Peyer's patch (tissue), 4 donors: ENCODE data around the gene HES4. TPM values are rescaled to one million over a fixed set of nuclear protein-coding genes. Genes with fewer than 3 reads are reported as not detected.

Experiments
- DNase-seq, 3 donors: peaks; one replicate each; pipeline ENCODE4 v3.0.0-alpha.2; 2017 to 2019
- H3K27ac ChIP-seq, 4 donors: fragments of 200-600 bp; sonication (generic); one replicate each; pipeline ENCODE4 v1.5.1; 2016 to 2019
- H3K27me3 ChIP-seq, 2 donors: fragments of 200-600 bp; sonication (generic); one replicate each; pipeline ENCODE4 v1.5.1; 2019
- H3K36me3 ChIP-seq, 3 donors: fragments of 200-600 bp; sonication (generic); one replicate each; pipeline ENCODE4 v1.5.1; 2016 to 2019
- H3K4me1 ChIP-seq, 4 donors: fragments of 200-600 bp; sonication (generic); one replicate each; pipeline ENCODE4 v1.5.1; 2016 to 2019
- H3K4me3 ChIP-seq, 4 donors: fragments of 200-600 bp; sonication (generic); 1 replicate in 3 of 4; 2 replicates in 1 of 4; pipeline ENCODE4 v1.5.1; 2016 to 2019; ENCODE audit warnings: mild to moderate bottlenecking in 1 of 4
- H3K9me3 ChIP-seq, 4 donors: fragments of 200-600 bp; sonication (generic); one replicate each; pipeline ENCODE4 v1.5.1; 2016 to 2019; ENCODE audit warnings: mild to moderate bottlenecking in 1 of 4
- POLR2A ChIP-seq, 2 donors: fragments of 450-650 bp; IDR thresholded peaks; one replicate each; pipeline ENCODE4 v1.5.1; 2017; ENCODE audit warnings: antibody characterized with exemption in 2 of 2, mild to moderate bottlenecking in 2 of 2, moderate library complexity in 2 of 2
- total RNA-seq, 4 donors: library from RNA; depleted of rRNA; stranded (reverse); fragments of >200 nt; gene quantifications; one replicate each; pipeline ENCODE4 v1.1.0, GENCODE V29; 2016
- TF ChIP-seq, protein P1 (sequence below), 6 experiments: fragments of 450-650 bp in 4 of 6; fragments of 200-600 bp in 2 of 6; sonication (generic) in 1 of 6; IDR thresholded peaks; one replicate each; pipeline ENCODE4 v1.5.1; 2017 to 2019; ENCODE audit warnings: antibody characterized with exemption in 6 of 6, mild to moderate bottlenecking in 3 of 6, moderate library complexity in 1 of 6

Gene HES4
- total RNA-seq, 4 donors from 2014 or later = 3.9 to 12.4 (median 7.7) TPM

DNA sequence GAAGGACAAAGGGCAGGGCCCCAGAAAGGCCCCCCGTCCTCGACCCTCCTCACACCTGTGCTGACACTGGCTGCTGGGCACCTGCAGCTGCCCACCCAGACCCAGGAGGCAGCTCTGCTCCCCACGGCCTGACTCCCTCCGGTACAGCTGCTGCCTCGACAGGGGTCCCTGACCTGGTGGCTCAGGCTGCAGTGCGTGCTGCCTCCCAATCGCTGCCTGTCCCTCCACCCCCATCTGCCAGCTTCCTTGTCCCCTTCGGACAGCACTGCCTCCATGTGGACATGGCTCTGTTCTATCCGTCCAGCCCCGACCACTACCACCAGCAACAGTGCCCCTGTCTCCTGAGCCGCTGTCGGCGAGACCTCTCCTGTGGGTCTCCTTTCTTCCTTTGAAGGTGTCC is 45.0 kb downstream of the HES4 start:
- no peak for DNase-seq
- Histone ChIP-seq H3K4me1 (peaks cover 3 to 25% (median 17%) of the 10 kb centered on the region in 4 donors), H3K27ac (no peak overlapping the region), H3K36me3 (peaks cover 0 to 68% (median 0%) of the 10 kb centered on the region in 3 donors), H3K9me3 (no peaks in the 10 kb centered on the region), H3K27me3 (no peaks in the 10 kb centered on the region), H3K4me3 (no peak overlapping the region)
- no peak for TF ChIP-seq POLR2A (IDR thresholded peaks at IDR 0.05)
- TF ChIP-seq, protein P1, sequence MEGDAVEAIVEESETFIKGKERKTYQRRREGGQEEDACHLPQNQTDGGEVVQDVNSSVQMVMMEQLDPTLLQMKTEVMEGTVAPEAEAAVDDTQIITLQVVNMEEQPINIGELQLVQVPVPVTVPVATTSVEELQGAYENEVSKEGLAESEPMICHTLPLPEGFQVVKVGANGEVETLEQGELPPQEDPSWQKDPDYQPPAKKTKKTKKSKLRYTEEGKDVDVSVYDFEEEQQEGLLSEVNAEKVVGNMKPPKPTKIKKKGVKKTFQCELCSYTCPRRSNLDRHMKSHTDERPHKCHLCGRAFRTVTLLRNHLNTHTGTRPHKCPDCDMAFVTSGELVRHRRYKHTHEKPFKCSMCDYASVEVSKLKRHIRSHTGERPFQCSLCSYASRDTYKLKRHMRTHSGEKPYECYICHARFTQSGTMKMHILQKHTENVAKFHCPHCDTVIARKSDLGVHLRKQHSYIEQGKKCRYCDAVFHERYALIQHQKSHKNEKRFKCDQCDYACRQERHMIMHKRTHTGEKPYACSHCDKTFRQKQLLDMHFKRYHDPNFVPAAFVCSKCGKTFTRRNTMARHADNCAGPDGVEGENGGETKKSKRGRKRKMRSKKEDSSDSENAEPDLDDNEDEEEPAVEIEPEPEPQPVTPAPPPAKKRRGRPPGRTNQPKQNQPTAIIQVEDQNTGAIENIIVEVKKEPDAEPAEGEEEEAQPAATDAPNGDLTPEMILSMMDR (IDR thresholded peaks at IDR 0.05) = no peak

DNA sequence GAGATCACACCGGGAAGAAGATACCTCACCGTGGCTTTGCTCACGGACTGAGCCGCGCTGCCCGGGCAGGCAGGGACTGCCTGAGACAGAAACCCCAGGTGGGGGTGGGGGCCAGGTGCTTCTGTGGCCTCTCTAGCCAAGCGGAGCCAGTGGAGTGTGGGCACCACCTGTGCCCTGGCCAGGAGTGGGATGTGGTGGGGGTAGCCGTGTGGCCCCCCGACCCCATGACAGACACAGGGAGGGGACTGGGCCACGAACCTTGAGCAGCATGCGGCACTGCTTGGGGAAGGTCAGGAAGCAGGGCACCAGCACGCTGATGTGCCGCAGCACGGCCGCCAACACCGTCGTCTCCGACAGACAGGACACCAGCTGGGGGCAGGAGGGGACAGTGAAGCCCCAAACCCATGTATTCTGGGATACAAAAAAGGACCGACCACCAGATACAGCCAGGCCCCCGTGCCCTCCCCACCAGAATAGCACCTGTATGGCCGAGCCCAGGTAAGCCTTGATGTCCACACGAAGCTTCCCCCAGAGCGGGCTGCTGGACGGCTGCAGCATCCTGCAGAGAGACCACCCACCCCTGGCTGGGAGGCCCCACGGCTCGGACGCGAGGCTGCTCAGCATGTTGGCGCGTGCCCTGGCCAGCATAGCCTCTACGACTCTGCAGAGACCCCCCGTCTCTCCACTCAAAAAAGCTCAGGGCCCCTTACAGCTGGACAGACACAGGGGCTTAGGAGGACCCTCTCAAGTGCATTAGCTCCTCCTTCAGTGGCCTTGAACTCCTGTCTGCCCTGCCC is 46.2 kb downstream of the HES4 start:
- peaks cover 0 to 80% (median 0%) of the 10 kb centered on the region in 3 donors for H3K36me3 ChIP-seq
- TF ChIP-seq POLR2A (IDR thresholded peaks at IDR 0.05) = no peak
- TF ChIP-seq, protein P1 (IDR thresholded peaks at IDR 0.05) = no peak

DNA sequence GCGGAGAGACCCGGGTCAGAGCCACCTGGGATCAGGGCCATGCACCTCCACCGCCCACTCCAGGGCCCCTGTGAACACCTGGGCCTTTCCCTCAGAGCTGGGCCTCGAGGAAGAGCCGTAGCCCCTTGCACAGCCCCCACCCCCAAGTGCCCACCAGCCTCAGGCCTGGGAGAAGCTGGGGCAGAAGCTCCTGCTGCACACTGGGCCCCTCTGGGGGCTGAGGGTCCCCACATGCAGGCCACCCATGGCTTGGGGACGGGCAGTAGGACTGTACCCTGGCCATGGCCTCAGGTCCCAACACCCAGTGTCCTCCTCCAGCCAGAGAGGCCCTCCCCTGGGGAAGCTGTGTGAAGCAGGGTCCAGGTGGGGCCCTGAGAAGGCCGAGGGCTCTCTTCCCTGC is 47.3 kb downstream of the HES4 start:
- no peak for DNase-seq
- H3K27ac ChIP-seq = no peak overlapping the region
- H3K9me3 ChIP-seq = no peaks in the 10 kb centered on the region
- peaks cover 0 to 8% (median 2%) of the 10 kb centered on the region in 4 donors for H3K4me1 ChIP-seq
- H3K4me3 ChIP-seq = no peak overlapping the region
- TF ChIP-seq, protein P1 (IDR thresholded peaks at IDR 0.05) = no peak
- TF ChIP-seq POLR2A (IDR thresholded peaks at IDR 0.05) = no peak
- no peaks in the 10 kb centered on the region for H3K27me3 ChIP-seq
- peaks cover 0 to 91% (median 0%) of the 10 kb centered on the region in 3 donors for H3K36me3 ChIP-seq

More for the DNA sequence above, 46.2 kb downstream of the HES4 start:
- Histone ChIP-seq H3K4me3 (no peak overlapping the region), H3K27me3 (no peaks in the 10 kb centered on the region), H3K4me1 (peaks cover 0 to 18% (median 11%) of the 10 kb centered on the region in 4 donors), H3K27ac (no peak overlapping the region), H3K9me3 (no peaks in the 10 kb centered on the region)
- no peak for DNase-seq

DNA sequence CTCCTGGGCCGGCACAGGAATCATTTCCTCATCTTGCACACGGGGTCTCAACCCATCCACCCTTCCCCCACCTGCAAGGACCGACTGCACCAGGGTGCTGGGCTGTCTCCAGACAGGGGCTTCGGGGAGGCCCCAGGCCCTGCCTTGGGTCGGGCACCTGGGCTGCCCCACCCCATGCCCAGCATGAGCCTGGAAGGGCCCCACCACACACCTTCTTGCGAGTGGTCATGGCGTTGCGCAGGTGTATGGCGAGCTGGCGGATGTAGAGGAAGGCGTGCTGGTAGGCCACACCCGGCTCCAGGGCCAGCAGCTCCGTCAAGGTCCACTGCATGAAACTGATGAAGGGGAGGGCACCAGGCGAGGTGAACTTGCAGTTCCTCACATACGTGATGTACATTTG is 47.7 kb downstream of the HES4 start:
- TF ChIP-seq, protein P1 (IDR thresholded peaks at IDR 0.05) = no peak
- TF ChIP-seq POLR2A (IDR thresholded peaks at IDR 0.05) = no peak
- peaks cover 0 to 4% (median 0%) of the 10 kb centered on the region in 4 donors for H3K4me1 ChIP-seq
- H3K36me3 ChIP-seq = peaks cover 0 to 95% (median 0%) of the 10 kb centered on the region in 3 donors
- H3K27me3 ChIP-seq = no peaks in the 10 kb centered on the region
- no peak overlapping the region for H3K4me3 ChIP-seq
- DNase-seq = no peak
- no peak overlapping the region for H3K27ac ChIP-seq
- no peaks in the 10 kb centered on the region for H3K9me3 ChIP-seq

DNA sequence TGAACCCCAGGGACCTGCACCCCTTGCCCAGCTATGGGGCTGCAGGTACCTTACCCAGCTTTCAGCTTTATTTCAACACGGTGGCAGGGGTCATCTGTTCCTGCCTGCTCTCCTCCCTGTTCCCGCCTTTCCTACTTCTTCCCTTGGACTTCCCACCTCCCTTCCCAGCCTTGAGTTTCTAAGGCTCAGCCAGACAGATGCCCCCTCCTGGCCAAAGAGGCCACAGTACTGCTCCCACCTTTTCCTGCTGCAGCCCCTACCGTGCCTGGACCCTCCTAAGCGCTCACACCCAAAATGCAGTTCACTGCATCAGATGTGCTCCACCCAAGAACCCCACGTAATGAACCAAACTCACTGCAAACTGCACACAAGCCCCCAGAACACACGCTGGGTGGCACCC is 48.5 kb downstream of the HES4 start:
- Histone ChIP-seq H3K27ac (no peak overlapping the region), H3K27me3 (no peaks in the 10 kb centered on the region), H3K9me3 (no peaks in the 10 kb centered on the region), H3K36me3 (peaks cover 0 to 96% (median 0%) of the 10 kb centered on the region in 3 donors), H3K4me1 (no peaks in the 10 kb centered on the region), H3K4me3 (no peak overlapping the region)
- TF ChIP-seq POLR2A (IDR thresholded peaks at IDR 0.05) = no peak
- TF ChIP-seq, protein P1 (IDR thresholded peaks at IDR 0.05) = peak in 1 of 6 experiments; percentile 6
- no peak for DNase-seq
